Measurements from ENCODE around the gene MID1.

DNA sequence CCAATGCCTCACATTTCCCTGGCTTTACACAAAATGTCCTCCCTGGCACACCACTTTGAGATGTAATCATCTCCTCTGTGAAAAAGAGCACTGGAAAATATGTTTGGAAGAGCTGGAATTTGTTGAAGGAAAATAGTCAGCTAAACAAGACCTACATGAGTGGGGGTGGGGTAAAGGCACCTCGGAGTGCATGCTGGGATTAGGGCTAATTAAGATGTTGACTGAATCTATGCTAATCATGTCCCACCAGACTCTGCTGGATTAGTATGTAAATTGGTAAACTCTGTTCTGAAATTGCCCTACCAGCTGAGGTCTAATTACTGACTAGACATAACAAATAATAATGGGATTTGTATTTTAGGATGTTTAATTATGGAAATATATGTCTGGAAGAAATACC is 46.8 kb upstream of the MID1 start:
- TF ChIP-seq, protein P1, sequence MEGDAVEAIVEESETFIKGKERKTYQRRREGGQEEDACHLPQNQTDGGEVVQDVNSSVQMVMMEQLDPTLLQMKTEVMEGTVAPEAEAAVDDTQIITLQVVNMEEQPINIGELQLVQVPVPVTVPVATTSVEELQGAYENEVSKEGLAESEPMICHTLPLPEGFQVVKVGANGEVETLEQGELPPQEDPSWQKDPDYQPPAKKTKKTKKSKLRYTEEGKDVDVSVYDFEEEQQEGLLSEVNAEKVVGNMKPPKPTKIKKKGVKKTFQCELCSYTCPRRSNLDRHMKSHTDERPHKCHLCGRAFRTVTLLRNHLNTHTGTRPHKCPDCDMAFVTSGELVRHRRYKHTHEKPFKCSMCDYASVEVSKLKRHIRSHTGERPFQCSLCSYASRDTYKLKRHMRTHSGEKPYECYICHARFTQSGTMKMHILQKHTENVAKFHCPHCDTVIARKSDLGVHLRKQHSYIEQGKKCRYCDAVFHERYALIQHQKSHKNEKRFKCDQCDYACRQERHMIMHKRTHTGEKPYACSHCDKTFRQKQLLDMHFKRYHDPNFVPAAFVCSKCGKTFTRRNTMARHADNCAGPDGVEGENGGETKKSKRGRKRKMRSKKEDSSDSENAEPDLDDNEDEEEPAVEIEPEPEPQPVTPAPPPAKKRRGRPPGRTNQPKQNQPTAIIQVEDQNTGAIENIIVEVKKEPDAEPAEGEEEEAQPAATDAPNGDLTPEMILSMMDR (IDR thresholded peaks at IDR 0.05; ENCODE audit: borderline replicate concordance, extremely low read depth, low read length, poor library complexity, severe bottlenecking), result no peak
- TF ChIP-seq EZH2 (IDR thresholded peaks at IDR 0.05; ENCODE audit: borderline replicate concordance, low read depth, low read length, severe bottlenecking), result no peak
